VCaP (cell line): ENCODE data around the gene FGF1.

ENCODE experiments used
- H3K27ac ChIP-seq: fragments of 450-650 bp; 2 replicates; pipeline ENCODE4 v1.5.1; 2017
- CTCF ChIP-seq: fragments of 450-650 bp; conservative IDR thresholded peaks from 2 replicates; pipeline ENCODE4 v1.5.1; 2017; ENCODE audit warnings: mild to moderate bottlenecking, moderate library complexity

The FGF1 gene

GRCh38 chr5:142609142-142609541 lies 76.7 kb downstream of the FGF1 start:
- TF ChIP-seq CTCF: no peak
- no peak overlapping the region for H3K27ac ChIP-seq

GRCh38 chr5:142608081-142608480 lies 77.8 kb downstream of the FGF1 start:
- no peak for TF ChIP-seq CTCF
- no peak overlapping the region for H3K27ac ChIP-seq

- no peak overlapping the region for H3K27ac ChIP-seq
- no peak for TF ChIP-seq CTCF
Observed at GRCh38 chr5:142605611-142606010, 80.3 kb downstream of the FGF1 start.

GRCh38 chr5:142602720-142603245 lies 83.1 kb downstream of the FGF1 start:
- TF ChIP-seq CTCF: no peak
- no peak overlapping the region for H3K27ac ChIP-seq

- H3K27ac ChIP-seq: peak overlapping the region; percentile 50
Observed at GRCh38 chr5:142601432-142601831, 84.5 kb downstream of the FGF1 start.

GRCh38 chr5:142600611-142601358 lies 85.1 kb downstream of the FGF1 start:
- no peak for TF ChIP-seq CTCF
- H3K27ac ChIP-seq: peak overlapping the region; percentile 50

More at GRCh38 chr5:142601432-142601831, 84.5 kb downstream of the FGF1 start:
- no peak for TF ChIP-seq CTCF

GRCh38 chr5:142600092-142600491 lies 85.8 kb downstream of the FGF1 start:
- no peak for TF ChIP-seq CTCF
- peak overlapping the region; percentile 50 for H3K27ac ChIP-seq
